ENCODE results near the gene DCUN1D2.

DNA sequence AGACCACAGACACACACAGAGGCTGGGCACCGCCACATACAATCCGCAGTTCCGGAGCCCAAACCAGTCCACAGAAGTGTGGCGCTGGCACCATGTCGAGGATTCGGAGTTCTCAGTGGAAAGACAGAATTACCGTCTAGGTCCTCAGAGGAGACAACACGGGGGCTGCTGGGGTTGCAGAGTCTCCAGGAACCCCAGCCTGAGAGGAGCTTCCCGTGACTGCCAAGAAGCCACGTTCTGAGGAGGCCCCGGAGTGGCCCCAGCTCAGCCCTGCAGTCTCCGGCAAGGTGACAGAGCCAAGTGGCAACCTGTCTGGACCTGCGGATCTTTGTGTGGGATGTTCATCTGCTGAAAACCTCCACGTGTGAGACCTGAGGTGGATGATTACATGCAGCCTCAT lies 29.9 kb downstream of the DCUN1D2 start:
- TF ChIP-seq, protein P1, sequence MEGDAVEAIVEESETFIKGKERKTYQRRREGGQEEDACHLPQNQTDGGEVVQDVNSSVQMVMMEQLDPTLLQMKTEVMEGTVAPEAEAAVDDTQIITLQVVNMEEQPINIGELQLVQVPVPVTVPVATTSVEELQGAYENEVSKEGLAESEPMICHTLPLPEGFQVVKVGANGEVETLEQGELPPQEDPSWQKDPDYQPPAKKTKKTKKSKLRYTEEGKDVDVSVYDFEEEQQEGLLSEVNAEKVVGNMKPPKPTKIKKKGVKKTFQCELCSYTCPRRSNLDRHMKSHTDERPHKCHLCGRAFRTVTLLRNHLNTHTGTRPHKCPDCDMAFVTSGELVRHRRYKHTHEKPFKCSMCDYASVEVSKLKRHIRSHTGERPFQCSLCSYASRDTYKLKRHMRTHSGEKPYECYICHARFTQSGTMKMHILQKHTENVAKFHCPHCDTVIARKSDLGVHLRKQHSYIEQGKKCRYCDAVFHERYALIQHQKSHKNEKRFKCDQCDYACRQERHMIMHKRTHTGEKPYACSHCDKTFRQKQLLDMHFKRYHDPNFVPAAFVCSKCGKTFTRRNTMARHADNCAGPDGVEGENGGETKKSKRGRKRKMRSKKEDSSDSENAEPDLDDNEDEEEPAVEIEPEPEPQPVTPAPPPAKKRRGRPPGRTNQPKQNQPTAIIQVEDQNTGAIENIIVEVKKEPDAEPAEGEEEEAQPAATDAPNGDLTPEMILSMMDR (conservative IDR thresholded peaks at IDR 0.05): no peak
- TF ChIP-seq ZFX (IDR thresholded peaks at IDR 0.05): no peak
